ENCODE data around the gene FBXL4. TPM values are rescaled to one million over a fixed set of nuclear protein-coding genes. Genes with fewer than 3 reads are reported as not detected.

Gene FBXL4
- total and polyA plus RNA-seq, 10 of the 15 experiments (the other 5 are each of a cell fraction or from before 2014, with no cell fraction given) = 2.9 to 16.9 (median 7.2) TPM

DNA sequence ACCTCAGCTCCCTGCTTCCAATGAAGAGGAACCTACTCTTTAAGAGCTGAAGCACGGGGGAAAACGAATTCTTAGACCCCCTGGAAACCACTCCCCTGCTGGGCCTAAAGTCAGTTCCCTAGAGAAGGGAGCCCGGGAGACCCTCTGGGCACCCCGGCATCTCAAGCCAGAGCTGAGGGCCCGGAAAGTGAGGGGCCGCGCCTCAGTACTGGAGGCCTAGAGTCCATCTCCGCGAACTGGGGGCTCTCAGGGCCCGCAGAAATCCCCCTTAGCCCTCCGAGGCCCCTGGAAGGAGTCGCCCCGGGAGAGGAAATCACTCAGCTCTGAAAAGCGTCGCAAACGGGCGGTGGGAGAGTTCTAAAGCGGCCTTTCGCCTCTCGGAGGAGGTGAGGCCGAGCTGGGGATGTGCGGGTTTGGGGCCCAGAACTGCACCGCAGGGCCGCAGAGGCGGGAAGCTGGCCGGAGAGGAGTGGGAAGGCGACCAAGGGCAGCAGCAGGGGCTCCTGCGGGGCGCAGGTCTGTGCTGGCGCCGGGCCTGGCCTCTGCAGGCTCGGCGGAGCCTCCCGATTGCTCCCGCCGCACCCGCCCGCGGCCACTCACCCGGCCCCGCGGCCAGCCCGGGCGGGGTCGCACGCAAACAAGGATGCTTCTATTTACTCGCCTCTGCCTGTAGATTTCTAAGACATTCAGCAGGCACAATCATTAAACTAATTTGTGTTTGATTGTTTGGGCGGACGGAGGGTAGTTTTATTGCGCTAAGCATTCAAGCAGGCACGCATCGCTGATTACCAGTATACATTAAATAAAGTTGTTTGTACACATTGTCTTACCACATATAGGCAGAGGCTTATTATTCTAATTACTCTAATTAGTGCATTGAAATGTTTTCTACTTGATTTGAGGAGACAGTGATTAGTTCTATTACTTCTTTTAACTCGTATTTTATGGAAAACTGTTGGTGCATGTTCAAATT is 104.2 kb downstream of the FBXL4 start (continued):
- TF ChIP-seq, protein P1, sequence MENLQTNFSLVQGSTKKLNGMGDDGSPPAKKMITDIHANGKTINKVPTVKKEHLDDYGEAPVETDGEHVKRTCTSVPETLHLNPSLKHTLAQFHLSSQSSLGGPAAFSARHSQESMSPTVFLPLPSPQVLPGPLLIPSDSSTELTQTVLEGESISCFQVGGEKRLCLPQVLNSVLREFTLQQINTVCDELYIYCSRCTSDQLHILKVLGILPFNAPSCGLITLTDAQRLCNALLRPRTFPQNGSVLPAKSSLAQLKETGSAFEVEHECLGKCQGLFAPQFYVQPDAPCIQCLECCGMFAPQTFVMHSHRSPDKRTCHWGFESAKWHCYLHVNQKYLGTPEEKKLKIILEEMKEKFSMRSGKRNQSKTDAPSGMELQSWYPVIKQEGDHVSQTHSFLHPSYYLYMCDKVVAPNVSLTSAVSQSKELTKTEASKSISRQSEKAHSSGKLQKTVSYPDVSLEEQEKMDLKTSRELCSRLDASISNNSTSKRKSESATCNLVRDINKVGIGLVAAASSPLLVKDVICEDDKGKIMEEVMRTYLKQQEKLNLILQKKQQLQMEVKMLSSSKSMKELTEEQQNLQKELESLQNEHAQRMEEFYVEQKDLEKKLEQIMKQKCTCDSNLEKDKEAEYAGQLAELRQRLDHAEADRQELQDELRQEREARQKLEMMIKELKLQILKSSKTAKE (IDR thresholded peaks at IDR 0.05; ENCODE audit: low read depth, poor library complexity, severe bottlenecking) = no peak
- TF ChIP-seq IKZF1 (conservative IDR thresholded peaks at IDR 0.05) (no peak), SMAD5 (IDR thresholded peaks at IDR 0.05; ENCODE audit: low read depth) (no peak), POLR2A (IDR thresholded peaks at IDR 0.05; ENCODE audit: low read depth, low read length) (no peak), KLF5 (IDR thresholded peaks at IDR 0.05; ENCODE audit: partially characterized antibody) (no peak), LARP7 (IDR thresholded peaks at IDR 0.05) (no peak)

DNA sequence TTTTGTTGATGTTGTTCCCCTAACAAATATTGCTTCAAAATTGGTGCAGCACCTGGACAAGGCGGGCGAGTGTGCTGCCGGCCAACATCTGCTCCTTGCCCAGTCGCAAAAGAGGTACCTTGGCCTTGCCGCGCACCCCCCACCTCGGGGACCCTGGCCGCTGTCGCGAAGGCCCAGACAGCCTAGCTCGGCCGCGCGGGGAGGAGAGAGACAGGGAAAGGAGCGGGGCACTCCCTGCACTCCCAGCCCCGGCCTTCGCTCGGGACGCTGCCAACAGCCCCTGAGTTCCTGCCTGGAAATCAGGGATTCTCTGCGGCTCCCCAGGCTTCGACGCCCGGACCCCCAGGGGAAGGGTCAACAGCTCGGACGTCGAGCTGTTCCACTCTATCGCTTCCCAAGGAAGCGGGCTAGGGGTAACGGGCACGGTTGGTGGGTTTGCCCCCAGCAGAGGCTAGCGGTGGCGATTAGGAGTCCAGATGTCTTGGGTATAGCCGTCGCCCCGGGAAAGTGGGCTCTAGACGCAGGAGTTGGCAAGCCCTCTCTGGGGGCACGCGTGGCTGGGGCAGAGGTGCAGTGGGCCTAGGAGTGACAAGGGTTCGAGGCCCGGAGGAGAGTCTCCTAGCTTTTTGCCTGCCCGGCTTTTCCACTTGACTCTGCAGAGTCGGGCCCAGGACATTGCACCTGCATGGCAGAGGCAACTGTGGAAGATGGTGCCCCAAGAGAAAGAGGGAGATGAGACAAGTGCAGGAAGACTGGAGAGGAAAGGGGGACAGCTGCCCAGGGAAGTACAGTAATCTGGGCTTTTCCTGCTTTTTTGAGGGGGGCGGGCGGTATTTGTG is 105.2 kb downstream of the FBXL4 start:
- intact Hi-C loops (cut with micrococcal nuclease; ENCODE audit: unreplicated experiment) (loop anchor here (10.0 kb wide), 1 partner anchor 388 kb away; no protein-coding TSS in a partner anchor), in situ Hi-C loops (cut with MboI) (no loop called here)
- H3K9ac ChIP-seq (ENCODE audit: control insufficient read depth, insufficient read depth, low read length) = no peak overlapping the region
- peaks cover 6 to 30% of the 10 kb centered on the region in 2 experiments for H3K27me3 ChIP-seq (replicated peaks in 1 of 2; ENCODE audit: control insufficient read depth in 2 of 2, insufficient read depth in 2 of 2, low read length in 1 of 2)
- ChIA-PET SMC1A (ENCODE audit: uncharacterized antibody, unreplicated experiment) (no interaction called here), POLR2A (no interaction called here), RAD21 (ENCODE audit: unreplicated experiment) (no interaction called here), CTCF (interaction anchor here (0.6 kb wide), 1 partner anchor 10 kb away, joined by 3 read pairs; no protein-coding TSS in a partner anchor)
- no peaks in the 10 kb centered on the region for H3K79me2 ChIP-seq (ENCODE audit: control insufficient read depth, insufficient read depth, low read length)
- H3K27ac ChIP-seq (ENCODE audit: control insufficient read depth, insufficient read depth) = no peak overlapping the region
- H3K36me3 ChIP-seq (ENCODE audit: control insufficient read depth in 2 of 2, insufficient read depth in 2 of 2, low read length in 1 of 2) = no peaks in the 10 kb centered on the region
- no peak overlapping the region for H3K4me3 ChIP-seq
- ATAC-seq = no peak
- no peak overlapping the region for H2AFZ ChIP-seq (ENCODE audit: control insufficient read depth, low read depth, low read length)
- H4K20me1 ChIP-seq (ENCODE audit: control insufficient read depth, insufficient read depth) = no peaks in the 10 kb centered on the region
- H3K4me1 ChIP-seq (ENCODE audit: control insufficient read depth, insufficient read depth, low read length) = no peaks in the 10 kb centered on the region
- 20% methylated on average over 44 of the region's 44 CpGs for WGBS (ENCODE audit: insufficient coverage, insufficient replicate concordance, low lambda C conversion rate, missing lambda C conversion rate)
- no TSS peak for BruUV-seq (replicated peaks)
- TF ChIP-seq TARDBP (IDR thresholded peaks at IDR 0.05; ENCODE audit: borderline replicate concordance) (no peak), FOXK2 (IDR thresholded peaks at IDR 0.05) (no peak), SIX5 (IDR thresholded peaks at IDR 0.05; ENCODE audit: low read depth, low read length, severe bottlenecking) (no peak), POLR2AphosphoS2 (IDR thresholded peaks at IDR 0.05; ENCODE audit: low read depth, low read length) (no peak)
- H3K9me3 ChIP-seq (replicated peaks; ENCODE audit: control insufficient read depth, insufficient read depth, low read length) = no peaks in the 10 kb centered on the region
- no peak for FAIRE-seq
- H3K4me2 ChIP-seq (ENCODE audit: control insufficient read depth, insufficient read depth) = no peak overlapping the region
- DNase-seq (ENCODE audit: low read depth, low spot score) = no peak
